ENCODE measurements around the gene ADAM17.
"Not testable (repeated sequence)": the region's sequence is repeated elsewhere in the genome, so short reads cannot be mapped to it uniquely, and the experiment has no call there.

Gene ADAM17

GRCh38 chr2:9565436-9566153, 10.0 kb upstream of the ADAM17 start:
- no peak for DNase-seq (ENCODE audit: low read depth in 2 of 2)

GRCh38 chr2:9560628-9561027, 5.0 kb upstream of the ADAM17 start:
- DNase-seq (ENCODE audit: low read depth in 2 of 2), result no peak

GRCh38 chr2:9558948-9559381, 3.3 kb upstream of the ADAM17 start:
- DNase-seq (ENCODE audit: low read depth in 2 of 2), result no peak

DNA sequence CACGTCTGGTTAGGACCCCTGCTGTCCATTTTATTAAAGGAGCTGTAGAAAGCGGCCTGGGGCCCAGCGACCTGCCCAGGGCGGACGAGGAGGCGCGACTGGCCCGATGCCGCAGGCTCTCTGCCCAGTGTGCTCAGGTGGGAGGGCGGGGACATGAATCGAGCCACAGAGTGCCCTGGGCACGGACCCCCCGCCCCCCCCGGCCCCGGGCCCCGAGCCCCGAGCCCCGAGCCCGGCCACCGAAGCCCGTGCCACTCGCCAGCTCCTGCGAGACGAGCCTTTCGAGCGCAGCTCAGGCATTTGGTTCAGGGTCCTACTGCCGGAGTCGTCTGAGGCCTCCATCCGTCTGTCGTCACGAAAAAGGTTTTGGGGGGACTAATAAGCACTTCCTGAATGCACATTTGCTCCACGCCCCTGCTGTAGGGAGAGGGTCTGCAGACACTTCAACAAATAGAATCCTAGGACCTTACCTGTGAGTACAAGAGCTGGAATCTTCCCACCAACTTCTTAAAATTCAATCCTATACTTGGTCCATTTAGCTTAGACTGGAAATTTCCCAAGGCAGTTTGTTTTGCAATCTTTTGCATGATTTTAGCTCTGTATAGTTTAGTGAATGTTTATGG, 602 bp upstream of the ADAM17 start:
- DNase-seq (ENCODE audit: low read depth in 2 of 2), result no peak

DNA sequence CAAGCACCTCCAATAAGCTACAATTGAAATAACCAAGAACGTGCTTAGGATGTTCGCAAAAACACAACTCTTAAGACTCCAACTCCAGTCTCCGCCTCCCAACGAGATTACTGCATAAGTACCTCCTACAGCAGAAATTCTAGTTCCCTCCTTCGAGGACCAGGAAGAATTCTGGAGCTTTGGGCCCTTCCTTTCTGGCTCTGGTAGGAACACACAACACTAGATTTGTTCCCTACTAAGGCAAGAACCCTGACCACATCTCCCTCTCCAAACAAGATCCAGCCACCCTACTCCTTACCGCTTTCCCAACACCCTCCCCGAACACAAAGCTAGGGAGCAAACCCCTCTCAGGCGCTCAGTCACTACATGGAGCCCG, 721 bp downstream of the ADAM17 start:
- DNase-seq (ENCODE audit: low read depth in 2 of 2), result no peak

GRCh38 chr2:9552219-9553178, 3.1 kb downstream of the ADAM17 start:
- DNase-seq (ENCODE audit: low read depth in 2 of 2), result no peak

- not testable (repeated sequence) for DNase-seq (ENCODE audit: low read depth in 2 of 2)
These were observed 4.7 kb downstream of the ADAM17 start for GRCh38 chr2:9550859-9551391.

DNA sequence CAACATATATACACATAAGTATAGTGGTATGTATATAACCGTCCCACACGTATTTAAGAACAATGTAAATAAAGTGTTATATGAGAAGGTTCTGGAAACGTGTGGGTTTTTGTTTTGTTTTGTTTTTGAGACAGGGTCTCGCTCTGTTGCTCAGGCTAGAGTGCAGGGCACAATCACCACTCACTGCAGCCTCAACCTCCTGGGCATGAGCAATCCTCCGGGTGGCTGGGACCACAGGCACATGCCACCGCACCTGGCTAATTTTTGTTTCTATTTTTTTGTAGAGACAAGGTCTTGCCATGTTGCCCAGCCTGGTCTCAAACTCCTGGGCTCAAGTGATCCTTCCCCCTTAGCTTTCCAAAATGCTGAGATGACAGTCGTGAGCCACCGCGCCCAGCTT, 6.2 kb downstream of the ADAM17 start:
- no peak for DNase-seq (ENCODE audit: low read depth in 2 of 2)

DNA sequence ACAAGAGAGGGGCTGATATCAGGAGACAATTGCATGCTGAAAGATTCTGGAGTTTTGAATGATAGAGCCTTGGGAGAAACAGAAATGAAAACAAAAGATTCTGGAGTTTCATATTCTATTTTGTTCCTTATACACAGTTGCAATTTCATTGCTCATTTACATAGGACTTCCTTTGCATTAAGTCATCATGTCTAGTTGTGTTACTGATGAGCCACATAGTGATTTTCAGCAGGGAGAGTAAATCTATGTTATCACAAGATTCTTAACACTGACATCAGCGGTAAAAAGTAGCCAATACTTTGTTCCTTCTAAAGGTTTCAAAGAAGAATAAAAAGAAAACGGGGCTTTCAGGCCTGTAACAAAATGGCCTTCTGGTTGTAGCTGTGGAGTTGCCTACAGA, 7.1 kb downstream of the ADAM17 start:
- no peak for DNase-seq (ENCODE audit: low read depth in 2 of 2)

DNA sequence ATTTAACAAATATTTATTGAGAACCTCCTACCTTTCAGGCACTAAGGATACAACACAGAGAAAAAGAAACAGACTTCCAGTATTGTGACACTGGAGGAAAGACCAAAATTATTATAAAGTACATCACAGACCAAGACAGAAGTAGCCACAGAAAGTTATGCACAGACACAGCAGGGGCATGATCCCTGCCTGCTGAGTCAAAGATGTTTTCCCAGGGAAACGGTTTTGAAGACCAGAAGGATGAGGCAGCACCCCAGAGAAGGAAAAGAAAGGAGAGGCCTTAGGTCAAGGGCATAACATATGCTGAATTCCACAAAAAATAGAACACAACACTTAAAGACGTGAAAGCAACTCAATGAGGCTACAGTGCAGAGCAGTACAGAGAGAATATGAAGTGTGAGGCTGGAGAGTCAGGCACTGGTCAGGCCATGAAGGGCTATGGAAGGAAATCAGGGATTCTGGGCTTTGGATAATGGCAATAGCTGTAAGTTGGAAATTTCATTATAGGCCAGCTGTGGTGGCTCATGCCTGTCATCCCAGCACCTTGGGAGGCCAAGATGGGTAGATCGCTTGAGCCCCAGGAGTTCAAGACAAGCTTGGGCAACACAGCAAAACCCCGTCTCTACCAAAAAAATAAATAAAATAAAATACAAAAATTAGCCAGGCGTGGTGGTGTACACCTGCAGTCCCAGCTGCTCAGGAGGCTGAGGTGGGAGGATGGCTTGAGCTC, 8.2 kb downstream of the ADAM17 start:
- no peak for DNase-seq (ENCODE audit: low read depth in 2 of 2)

DNA sequence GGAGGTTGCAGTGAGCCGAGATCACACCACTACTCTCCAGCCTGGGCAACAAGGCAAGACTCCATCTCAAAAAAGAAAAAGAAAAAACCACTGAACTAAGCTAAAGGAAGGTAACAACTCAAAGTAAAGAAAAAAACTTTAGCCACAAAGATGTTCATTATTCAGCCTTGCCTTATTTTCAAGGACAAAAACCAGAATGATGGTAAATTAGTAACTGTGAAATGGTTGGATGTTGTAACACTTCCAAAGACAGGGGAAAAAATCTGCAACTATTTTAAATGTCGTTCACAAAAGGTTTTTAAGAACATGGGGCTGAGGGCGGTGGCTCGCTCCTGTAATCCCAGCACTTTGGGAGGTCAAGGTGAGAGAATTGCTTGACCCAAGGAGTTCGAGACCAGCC, 10.1 kb downstream of the ADAM17 start:
- DNase-seq (ENCODE audit: low read depth in 2 of 2), result no peak

- DNase-seq (ENCODE audit: low read depth in 2 of 2), result no peak
These were observed 12.1 kb downstream of the ADAM17 start for GRCh38 chr2:9543557-9543956.

DNA sequence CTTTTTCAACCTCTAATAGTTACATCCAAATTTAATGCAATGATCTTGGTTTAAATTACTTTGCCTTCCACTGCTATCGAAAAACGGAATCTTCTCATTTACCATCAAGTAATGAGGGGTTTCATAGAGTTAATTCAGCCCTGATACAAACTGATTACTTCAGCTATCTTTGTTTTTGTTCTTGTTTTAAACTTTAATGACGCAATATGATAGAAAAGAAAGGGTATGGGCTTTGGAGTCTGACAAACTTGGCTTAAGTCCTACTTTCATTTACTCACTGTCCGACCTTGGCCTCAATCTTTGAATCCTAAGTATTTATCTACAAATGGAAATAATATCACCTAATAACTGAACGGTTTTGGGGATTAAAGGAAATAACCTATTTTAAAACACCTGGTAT, 16.1 kb downstream of the ADAM17 start:
- no peak for DNase-seq (ENCODE audit: low read depth in 2 of 2)

- no peak for DNase-seq (ENCODE audit: low read depth in 2 of 2)
These were observed 17.6 kb downstream of the ADAM17 start for GRCh38 chr2:9538000-9538507.

- no peak for DNase-seq (ENCODE audit: low read depth in 2 of 2)
These were observed 19.1 kb downstream of the ADAM17 start for GRCh38 chr2:9536504-9536903.

DNA sequence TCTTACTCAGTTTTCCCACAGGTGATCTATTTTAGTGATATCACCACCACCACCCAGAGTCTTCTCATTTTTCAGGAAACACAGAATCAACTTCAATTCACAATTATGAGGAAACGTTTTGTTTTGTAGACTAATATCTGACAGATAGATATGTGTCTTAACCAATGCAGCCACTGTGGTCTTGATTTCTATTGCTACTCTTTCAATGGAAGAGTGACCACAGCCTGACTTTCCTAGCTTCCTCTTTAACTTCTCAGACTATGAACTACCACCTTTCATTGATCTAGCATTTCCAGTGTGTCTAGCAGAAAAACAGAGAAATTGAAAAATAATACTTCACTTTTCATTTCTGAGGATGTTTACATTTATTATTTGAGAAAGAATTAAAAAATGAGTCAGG, 20.5 kb downstream of the ADAM17 start:
- no peak for DNase-seq (ENCODE audit: low read depth in 2 of 2)

- DNase-seq (ENCODE audit: low read depth in 2 of 2), result no peak
These were observed 22.0 kb downstream of the ADAM17 start for GRCh38 chr2:9533663-9534062.

GRCh38 chr2:9532421-9532820, 23.2 kb downstream of the ADAM17 start:
- no peak for DNase-seq (ENCODE audit: low read depth in 2 of 2)

GRCh38 chr2:9527995-9528787, 27.4 kb downstream of the ADAM17 start:
- no peak for DNase-seq (ENCODE audit: low read depth in 2 of 2)

GRCh38 chr2:9525266-9525665, 30.4 kb downstream of the ADAM17 start:
- no peak for DNase-seq (ENCODE audit: low read depth in 2 of 2)

- no peak for DNase-seq (ENCODE audit: low read depth in 2 of 2)
These were observed 31.3 kb downstream of the ADAM17 start for GRCh38 chr2:9524291-9524690.
